HepG2 (cell line): ENCODE results near the gene TUT1. TPM values are rescaled to one million over a fixed set of nuclear protein-coding genes. Genes with fewer than 3 reads are reported as not detected.

Experiments used
- ATF4 ChIP-seq, 2 experiments: fragments of 450-650 bp in 1 of 2; sonication (generic) in 1 of 2; formaldehyde crosslinking; IDR thresholded peaks; 2 replicates each; pipeline versions ENCODE4 v1.5.0 to v1.8.0; 2020 to 2022; ENCODE audit warnings: mild to moderate bottlenecking in 1 of 2, missing genetic modification reagents in 1 of 2
- CBFB ChIP-seq: sonication (generic); formaldehyde crosslinking; IDR thresholded peaks from 2 replicates; pipeline ENCODE4 v1.4.0; 2020; ENCODE audit warnings: missing genetic modification reagents
- FOXK2 ChIP-seq: fragments of 450-650 bp; IDR thresholded peaks from 2 replicates; pipeline ENCODE4 v1.6.1; 2016
- HBP1 ChIP-seq: IDR thresholded peaks from 2 replicates; pipeline ENCODE4 v1.6.1; 2016; ENCODE audit warnings: low read depth, control low read depth
- HINFP ChIP-seq: sonication (generic); formaldehyde crosslinking; IDR thresholded peaks from 2 replicates; pipeline ENCODE4 v1.4.0; 2020; ENCODE audit warnings: low read depth, mild to moderate bottlenecking, missing genetic modification reagents
- HMGXB3 ChIP-seq: sonication (generic); formaldehyde crosslinking; IDR thresholded peaks from 2 replicates; pipeline ENCODE4 v1.4.0; 2020; ENCODE audit warnings: missing genetic modification reagents, borderline replicate concordance
- ONECUT2 ChIP-seq: sonication (generic); formaldehyde crosslinking; IDR thresholded peaks from 2 replicates; pipeline ENCODE4 v1.4.0; 2020; ENCODE audit warnings: missing genetic modification reagents
- PHB2 ChIP-seq: fragments of 450-650 bp; IDR thresholded peaks from 2 replicates; pipeline ENCODE4 v1.6.1; 2018; ENCODE audit not compliant: partially characterized antibody
- POLR2G ChIP-seq: fragments of 200-400 bp; formaldehyde crosslinking; IDR thresholded peaks from 2 replicates; pipeline ENCODE4 v1.6.1; 2018; ENCODE audit warnings: mild to moderate bottlenecking, low read depth, low read length, moderate library complexity
- PPARG ChIP-seq: conservative IDR thresholded peaks from 2 replicates; pipeline ENCODE4 v1.6.1; 2016; ENCODE audit warnings: missing biosample characterization, missing genetic modification reagents
- SP1 ChIP-seq, 2 experiments: fragments of 450-650 bp in 1 of 2; sonication (generic) in 1 of 2; formaldehyde crosslinking in 1 of 2; IDR thresholded peaks; 2 replicates each; pipeline versions ENCODE4 v1.4.0 to v1.6.1; 2016 to 2020; ENCODE audit warnings: missing genetic modification reagents in 1 of 2
- TP53 ChIP-seq: sonication (generic); formaldehyde crosslinking; conservative IDR thresholded peaks from 2 replicates; pipeline ENCODE4 v1.4.0; 2020; ENCODE audit warnings: missing genetic modification reagents
- ZBTB14 ChIP-seq: sonication (generic); formaldehyde crosslinking; IDR thresholded peaks from 2 replicates; pipeline ENCODE4 v1.4.0; 2020; ENCODE audit warnings: missing genetic modification reagents
- ZNF17 ChIP-seq: sonication (generic); formaldehyde crosslinking; IDR thresholded peaks from 2 replicates; pipeline ENCODE4 v1.5.0; 2020; ENCODE audit warnings: mild to moderate bottlenecking, missing genetic modification reagents
- ZNF362 ChIP-seq: sonication (generic); formaldehyde crosslinking; IDR thresholded peaks from 2 replicates; pipeline ENCODE4 v1.4.0; 2020; ENCODE audit warnings: missing genetic modification reagents, mild to moderate bottlenecking, borderline replicate concordance
- ZNF451 ChIP-seq: sonication (generic); formaldehyde crosslinking; IDR thresholded peaks from 2 replicates; pipeline ENCODE4 v1.5.0; 2020; ENCODE audit warnings: mild to moderate bottlenecking, missing genetic modification reagents
- ZNF749 ChIP-seq: sonication (generic); formaldehyde crosslinking; IDR thresholded peaks from 2 replicates; pipeline ENCODE4 v1.8.0; 2022; ENCODE audit warnings: mild to moderate bottlenecking, missing genetic modification reagents, moderate library complexity, borderline replicate concordance
- polyA plus RNA-seq, 8 experiments: library from polyadenylated mRNA; depleted of rRNA in 3 of 8; stranded (reverse) in 7 of 8; unstranded in 1 of 8; fragments of >200 nt; fragmentation: Illumina TruSeq in 4 of 8; extraction: Trizol in 4 of 8; gene quantifications; 2 replicates each; pipeline versions ENCODE4 v1.2.1 to v1.2.3, GENCODE V29; 2011 to 2016; ENCODE audit warnings: low read depth in 4 of 8, missing spikeins in 1 of 8, mixed read lengths in 1 of 8; ENCODE audit not compliant: insufficient read depth in 1 of 8
- total RNA-seq, 5 experiments: library from RNA; depleted of rRNA; stranded (reverse); fragments of >200 nt; fragmentation: Illumina TruSeq; extraction: Trizol; gene quantifications; 2 replicates each; pipeline ENCODE4 v1.2.3, GENCODE V29; 2016; ENCODE audit warnings: low read depth in 1 of 5

TUT1 gene
- total and polyA plus RNA-seq, 2 of the 13 experiments (the other 11 are each of a cell fraction or from before 2014, with no cell fraction given), result 9.7 to 14.3 TPM

GRCh38 chr11:62621567-62622470 is 30.5 kb upstream of the TUT1 start, which contains the start of gene B3GAT3 (continued):
- TF ChIP-seq ZBTB14 (0 out of 2 replicates have a peak, but pooled peaks have one; percentile 38), ONECUT2 (CRISPR knock-in tag) (no peak), HINFP (CRISPR knock-in tag) (no peak), ZNF362 (CRISPR knock-in tag) (no peak), PPARG (CRISPR knock-in tag) (peak; percentile 28; the same call in 1 of the 2 replicates), ZNF17 (no peak), SP1 (IDR thresholded peaks at IDR 0.05) (no peak), SP1 (CRISPR knock-in tag; IDR thresholded peaks at IDR 0.05) (peak; percentile 73), TP53 (CRISPR knock-in tag) (0 out of 2 replicates have a peak, but pooled peaks have one; percentile 32), HBP1 (CRISPR knock-in tag) (no peak; the same call in none of the 2 replicates), ZNF749 (peak; percentile 86), PHB2 (no peak), POLR2G (peak; percentile 88), CBFB (CRISPR knock-in tag) (peak; percentile 63; the same call in 1 of the 2 replicates), ATF4 (CRISPR knock-in tag; IDR thresholded peaks at IDR 0.05) (peak in 1 of 2 experiments; percentile 75; a peak in 2 of 4 replicates), ZNF451 (no peak), FOXK2 (no peak), HMGXB3 (peak; percentile 60; the same call in 1 of the 2 replicates)
